H1 (cell line): ENCODE measurements around the gene UBE2M. TPM values are rescaled to one million over a fixed set of nuclear protein-coding genes. Genes with fewer than 3 reads are reported as not detected.

Experiments used
- CTBP2 ChIP-seq: IDR thresholded peaks from 2 replicates; pipeline ENCODE4 v1.7.0; 2011; ENCODE audit warnings: borderline replicate concordance, mild to moderate bottlenecking, moderate library complexity, mixed read lengths, low read length; ENCODE audit not compliant: insufficient read depth, insufficient read length
- GTF2F1 ChIP-seq: IDR thresholded peaks from 2 replicates; pipeline ENCODE4 v1.6.1; 2012; ENCODE audit warnings: low read depth, low read length, improper control_type of control experiment, borderline replicate concordance
- KDM5A ChIP-seq: fragments of 200-600 bp; IDR thresholded peaks from 2 replicates; pipeline ENCODE4 v1.7.1; 2012; ENCODE audit warnings: mild to moderate bottlenecking, low read length, inconsistent platforms, mixed read lengths
- POU5F1 ChIP-seq: IDR thresholded peaks from 2 replicates; pipeline ENCODE4 v1.6.1; 2011; ENCODE audit warnings: low read depth, mild to moderate bottlenecking, low read length, moderate library complexity
- SIX5 ChIP-seq: IDR thresholded peaks from 2 replicates; pipeline ENCODE4 v1.6.1; 2011; ENCODE audit warnings: mild to moderate bottlenecking, low read depth, low read length
- SP2 ChIP-seq: IDR thresholded peaks from 2 replicates; pipeline ENCODE4 v1.6.1; 2012; ENCODE audit warnings: mild to moderate bottlenecking, low read length, inconsistent platforms
- TAF7 ChIP-seq: optimal IDR thresholded peaks from 2 replicates; pipeline ENCODE3; 2011; ENCODE audit warnings: low read depth, mild to moderate bottlenecking, inconsistent platforms, low read length, moderate library complexity, borderline replicate concordance
- TBP ChIP-seq: IDR thresholded peaks from 2 replicates; pipeline ENCODE4 v1.6.1; 2011; ENCODE audit warnings: low read depth, low read length, improper control_type of control experiment
- polyA plus RNA-seq, 7 experiments: library from polyadenylated mRNA; depleted of rRNA in 3 of 7; stranded (reverse) in 5 of 7; unstranded in 2 of 7; fragments of >200 nt in 5 of 7; fragments of 200-250 nt in 2 of 7; gene quantifications; 1 replicate in 5 of 7; 2 replicates in 1 of 7; 4 replicates in 1 of 7; pipeline versions ENCODE4 v1.2.1 to v1.2.3, GENCODE V29; 2011 to 2013; ENCODE audit warnings: missing spikeins in 2 of 7, mixed read lengths in 2 of 7
- total RNA-seq: library from RNA; stranded (reverse); fragmentation: NEBNext Ultra II Directional; extraction: Animal tissue kit (Norgen Biotek cat#: 25700); gene quantifications from 2 replicates; pipeline ENCODE4 v1.2.1, GENCODE V29; 2021
- TF ChIP-seq, protein P1 (sequence below): IDR thresholded peaks from 2 replicates; pipeline ENCODE4 v1.6.1; 2012; ENCODE audit warnings: low read length, inconsistent platforms

Gene UBE2M
- total and polyA plus RNA-seq, 2 of the 8 experiments (the other 6 are each of a cell fraction or from before 2014, with no cell fraction given) = 93.8 to 114 TPM

DNA sequence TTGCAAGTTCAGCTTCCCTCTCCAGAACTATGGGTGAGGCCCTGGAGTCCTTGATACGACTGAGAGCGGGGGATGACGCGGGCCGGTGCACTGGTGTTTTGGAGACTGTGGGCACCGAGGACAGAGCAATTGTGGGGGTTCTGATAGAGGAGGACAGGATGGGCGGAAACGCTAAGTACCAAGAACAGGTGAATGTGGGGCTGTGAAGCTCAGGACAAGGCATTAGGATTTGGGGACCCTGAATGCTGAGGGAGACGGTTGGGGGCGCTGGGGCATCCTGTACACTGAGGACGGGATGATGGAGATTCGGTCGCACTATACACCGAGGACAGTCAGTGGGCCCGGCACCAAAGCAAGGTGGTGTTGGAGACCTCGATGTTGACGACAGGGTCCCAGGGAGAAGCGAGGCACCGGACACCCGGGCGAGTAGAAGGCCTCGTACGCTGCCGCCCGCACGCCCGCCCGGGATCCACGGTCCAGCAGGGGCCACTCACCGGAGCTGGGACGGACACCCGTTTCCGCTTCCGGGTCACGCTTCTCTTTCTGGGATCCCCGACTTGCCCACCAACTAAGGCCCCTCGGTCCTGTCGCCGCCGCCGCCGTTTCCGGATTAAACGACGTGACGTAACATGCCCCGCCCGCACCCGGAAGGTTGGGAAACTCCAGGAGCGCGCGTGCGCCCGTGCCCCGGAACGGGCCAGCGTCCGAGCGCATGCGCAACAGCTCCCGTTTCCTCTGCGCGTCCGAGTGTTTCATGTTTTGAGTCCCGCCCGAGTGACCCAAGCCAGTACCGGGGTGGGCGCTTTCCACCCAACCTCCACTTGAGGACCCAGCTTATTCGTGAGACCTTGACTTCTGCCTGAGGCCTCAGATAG lies 3.7 kb downstream of the UBE2M start, which contains the start of gene CHMP2A (continued):
- TF ChIP-seq CTBP2 (no peak), SIX5 (no peak; the same call in 1 of the 2 replicates), GTF2F1 (no peak), POU5F1 (no peak), KDM5A (peak; percentile 42; the same call in 1 of the 2 replicates), TBP (peak; percentile 27; the same call in 1 of the 2 replicates), SP2 (no peak), TAF7 (no peak)
- TF ChIP-seq, protein P1, sequence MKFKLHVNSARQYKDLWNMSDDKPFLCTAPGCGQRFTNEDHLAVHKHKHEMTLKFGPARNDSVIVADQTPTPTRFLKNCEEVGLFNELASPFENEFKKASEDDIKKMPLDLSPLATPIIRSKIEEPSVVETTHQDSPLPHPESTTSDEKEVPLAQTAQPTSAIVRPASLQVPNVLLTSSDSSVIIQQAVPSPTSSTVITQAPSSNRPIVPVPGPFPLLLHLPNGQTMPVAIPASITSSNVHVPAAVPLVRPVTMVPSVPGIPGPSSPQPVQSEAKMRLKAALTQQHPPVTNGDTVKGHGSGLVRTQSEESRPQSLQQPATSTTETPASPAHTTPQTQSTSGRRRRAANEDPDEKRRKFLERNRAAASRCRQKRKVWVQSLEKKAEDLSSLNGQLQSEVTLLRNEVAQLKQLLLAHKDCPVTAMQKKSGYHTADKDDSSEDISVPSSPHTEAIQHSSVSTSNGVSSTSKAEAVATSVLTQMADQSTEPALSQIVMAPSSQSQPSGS = no peak
